HG03108 (cell line): Measurements from ENCODE around the gene PARVA.

Experiments
- ATAC-seq: cut with Tn5 transposase; IDR thresholded peaks from one replicate; pipeline ENCODE4 v1.9.1; 2021; ENCODE audit warnings: moderate library complexity; ENCODE audit not compliant: unreplicated experiment

Gene PARVA

GRCh38 chr11:12524865-12525264 is 147.5 kb downstream of the PARVA start:
- ATAC-seq = no peak

GRCh38 chr11:12525466-12526055 is 148.2 kb downstream of the PARVA start:
- no peak for ATAC-seq

GRCh38 chr11:12526789-12527188 is 149.4 kb downstream of the PARVA start:
- no peak for ATAC-seq

GRCh38 chr11:12528487-12528886 is 151.1 kb downstream of the PARVA start:
- ATAC-seq = no peak

GRCh38 chr11:12529041-12529440 is 151.7 kb downstream of the PARVA start:
- ATAC-seq = no peak

- no peak for ATAC-seq
Observed at GRCh38 chr11:12529793-12530192, 152.4 kb downstream of the PARVA start.

- no peak for ATAC-seq
Observed at GRCh38 chr11:12531020-12531419, 153.6 kb downstream of the PARVA start.

- no peak for ATAC-seq
Observed at GRCh38 chr11:12531681-12532080, 154.3 kb downstream of the PARVA start.

- ATAC-seq = no peak
Observed at GRCh38 chr11:12532580-12532979, 155.2 kb downstream of the PARVA start.

GRCh38 chr11:12534549-12534948 is 157.2 kb downstream of the PARVA start:
- no peak for ATAC-seq

- ATAC-seq = no peak
Observed at GRCh38 chr11:12535321-12535720, 157.9 kb downstream of the PARVA start.

GRCh38 chr11:12536566-12536965 is 159.2 kb downstream of the PARVA start:
- no peak for ATAC-seq

GRCh38 chr11:12537778-12538401 is 160.5 kb downstream of the PARVA start:
- ATAC-seq = no peak

GRCh38 chr11:12538889-12539421 is 161.6 kb downstream of the PARVA start:
- ATAC-seq = no peak

GRCh38 chr11:12539572-12539971 is 162.2 kb downstream of the PARVA start:
- no peak for ATAC-seq

GRCh38 chr11:12540075-12540680 is 162.8 kb downstream of the PARVA start:
- ATAC-seq = no peak

GRCh38 chr11:12540913-12541582 is 163.7 kb downstream of the PARVA start:
- ATAC-seq = no peak

GRCh38 chr11:12541583-12542151 is 164.3 kb downstream of the PARVA start:
- ATAC-seq = no peak

GRCh38 chr11:12542186-12542935 is 165.0 kb downstream of the PARVA start:
- ATAC-seq = no peak

- ATAC-seq = no peak
Observed at GRCh38 chr11:12543596-12544415, 166.4 kb downstream of the PARVA start.
